Measurements from ENCODE around the gene EPB41. TPM values are rescaled to one million over a fixed set of nuclear protein-coding genes. Genes with fewer than 3 reads are reported as not detected.

EPB41 gene
- total and polyA plus RNA-seq, 2 experiments from 2014 or later, result 13.2 to 60.8 TPM

DNA sequence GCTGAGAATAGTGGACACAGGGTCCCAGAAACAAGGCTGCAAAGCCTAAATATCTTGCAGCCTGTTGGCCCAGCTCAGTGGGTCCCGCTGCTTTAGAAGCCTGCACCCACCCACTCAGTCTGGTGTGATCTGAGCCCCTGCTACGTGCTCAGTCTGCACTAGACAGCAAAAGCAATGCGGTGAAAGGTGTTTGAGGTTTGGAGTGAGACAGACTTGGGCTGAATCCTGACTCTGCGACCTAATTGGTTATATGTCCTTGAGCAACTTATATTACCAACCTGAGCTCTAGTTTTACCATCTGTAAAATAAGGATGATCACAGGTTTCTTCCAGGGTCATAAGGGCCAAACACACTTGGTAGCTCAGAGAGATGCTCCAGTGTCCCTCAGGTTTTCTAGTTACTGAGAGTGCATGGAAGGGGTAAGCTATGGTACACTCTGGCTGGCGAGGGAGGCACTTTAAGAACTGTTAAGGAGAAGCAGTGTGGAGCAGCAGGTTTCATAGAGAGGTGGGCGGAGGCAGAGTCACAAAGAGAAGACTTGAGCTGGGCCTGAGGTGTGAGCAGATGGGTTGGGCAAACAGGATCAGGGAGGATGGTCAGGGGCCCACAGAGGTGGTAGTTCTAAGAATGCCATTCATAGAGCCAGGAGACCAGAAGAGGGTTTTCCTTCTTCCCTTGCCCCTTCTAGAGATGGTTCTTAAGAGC lies 199.2 kb downstream of the EPB41 start:
- no peaks in the 10 kb centered on the region for H3K4me1 ChIP-seq (ENCODE audit: insufficient read depth)
- H3K36me3 ChIP-seq (replicated peaks; ENCODE audit: insufficient read depth, low read depth), result no peaks in the 10 kb centered on the region
- H3K27me3 ChIP-seq, result no peaks in the 10 kb centered on the region
- no peaks in the 10 kb centered on the region for H3K79me2 ChIP-seq
- H3K4me2 ChIP-seq, result no peak overlapping the region
- no peak overlapping the region for H3K27ac ChIP-seq
- WGBS (ENCODE audit: low lambda C conversion rate, missing lambda C conversion rate), result 93% methylated on average over 6 of the region's 6 CpGs
- no peaks in the 10 kb centered on the region for H3K9me3 ChIP-seq (ENCODE audit: low read depth)
- H3K9me2 ChIP-seq (replicated peaks; ENCODE audit: insufficient read depth), result no peaks in the 10 kb centered on the region
- no peak overlapping the region for H3K4me3 ChIP-seq
- TF ChIP-seq EZH2 (IDR thresholded peaks at IDR 0.05; ENCODE audit: borderline replicate concordance), result no peak
- no peak for TF ChIP-seq EZH2phosphoT487 (IDR thresholded peaks at IDR 0.05; ENCODE audit: low read depth, severe bottlenecking, unreplicated experiment)
- TF ChIP-seq, protein P1, sequence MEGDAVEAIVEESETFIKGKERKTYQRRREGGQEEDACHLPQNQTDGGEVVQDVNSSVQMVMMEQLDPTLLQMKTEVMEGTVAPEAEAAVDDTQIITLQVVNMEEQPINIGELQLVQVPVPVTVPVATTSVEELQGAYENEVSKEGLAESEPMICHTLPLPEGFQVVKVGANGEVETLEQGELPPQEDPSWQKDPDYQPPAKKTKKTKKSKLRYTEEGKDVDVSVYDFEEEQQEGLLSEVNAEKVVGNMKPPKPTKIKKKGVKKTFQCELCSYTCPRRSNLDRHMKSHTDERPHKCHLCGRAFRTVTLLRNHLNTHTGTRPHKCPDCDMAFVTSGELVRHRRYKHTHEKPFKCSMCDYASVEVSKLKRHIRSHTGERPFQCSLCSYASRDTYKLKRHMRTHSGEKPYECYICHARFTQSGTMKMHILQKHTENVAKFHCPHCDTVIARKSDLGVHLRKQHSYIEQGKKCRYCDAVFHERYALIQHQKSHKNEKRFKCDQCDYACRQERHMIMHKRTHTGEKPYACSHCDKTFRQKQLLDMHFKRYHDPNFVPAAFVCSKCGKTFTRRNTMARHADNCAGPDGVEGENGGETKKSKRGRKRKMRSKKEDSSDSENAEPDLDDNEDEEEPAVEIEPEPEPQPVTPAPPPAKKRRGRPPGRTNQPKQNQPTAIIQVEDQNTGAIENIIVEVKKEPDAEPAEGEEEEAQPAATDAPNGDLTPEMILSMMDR (IDR thresholded peaks at IDR 0.05; ENCODE audit: poor library complexity), result no peak
- H2AFZ ChIP-seq, result no peak overlapping the region
- no peaks in the 10 kb centered on the region for H4K20me1 ChIP-seq (ENCODE audit: insufficient read depth, poor library complexity, severe bottlenecking)
- no peak for DNase-seq (ENCODE audit: low spot score)

GRCh38 chr1:29114654-29115053 lies 200.3 kb downstream of the EPB41 start:
- H3K4me3 ChIP-seq, result no peak overlapping the region
- no peak overlapping the region for H3K27ac ChIP-seq
- H4K20me1 ChIP-seq (ENCODE audit: insufficient read depth, poor library complexity, severe bottlenecking), result no peaks in the 10 kb centered on the region
- H3K27me3 ChIP-seq, result no peaks in the 10 kb centered on the region
- H3K9me2 ChIP-seq (replicated peaks; ENCODE audit: insufficient read depth), result no peaks in the 10 kb centered on the region
- no peaks in the 10 kb centered on the region for H3K9me3 ChIP-seq (ENCODE audit: low read depth)
- H2AFZ ChIP-seq, result no peak overlapping the region
- no peaks in the 10 kb centered on the region for H3K79me2 ChIP-seq
- no peak for DNase-seq (ENCODE audit: low spot score)
- no peaks in the 10 kb centered on the region for H3K36me3 ChIP-seq (replicated peaks; ENCODE audit: insufficient read depth, low read depth)
- H3K4me1 ChIP-seq (ENCODE audit: insufficient read depth), result no peaks in the 10 kb centered on the region
- TF ChIP-seq, protein P1 (IDR thresholded peaks at IDR 0.05; ENCODE audit: poor library complexity), result no peak
- no peak for TF ChIP-seq EZH2phosphoT487 (IDR thresholded peaks at IDR 0.05; ENCODE audit: low read depth, severe bottlenecking, unreplicated experiment)
- TF ChIP-seq EZH2 (IDR thresholded peaks at IDR 0.05; ENCODE audit: borderline replicate concordance), result no peak
- WGBS (ENCODE audit: low lambda C conversion rate, missing lambda C conversion rate), result 68% methylated on average over 1 of the region's 1 CpG
- no peak overlapping the region for H3K4me2 ChIP-seq

DNA sequence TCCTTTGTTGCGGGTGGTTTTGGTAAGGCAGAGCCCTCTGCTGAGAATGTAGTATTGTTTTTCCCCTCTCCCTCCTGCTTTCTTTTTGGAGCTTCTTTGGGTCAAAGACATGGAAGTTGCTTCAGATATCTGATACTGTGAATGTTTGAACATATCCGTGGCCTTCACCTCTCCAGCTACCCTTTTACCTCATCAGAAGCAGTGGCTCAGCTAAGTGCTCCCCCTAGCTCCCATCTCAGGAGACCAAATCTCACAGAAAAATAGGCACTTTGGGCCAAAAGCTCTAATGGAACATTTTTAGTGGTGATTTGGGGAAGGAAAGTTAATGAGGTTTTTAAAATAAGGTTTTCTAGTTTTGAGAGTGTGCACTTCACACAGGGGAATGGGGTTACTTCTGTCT lies 203.0 kb downstream of the EPB41 start:
- H3K27ac ChIP-seq, result no peak overlapping the region
- no peak for DNase-seq (ENCODE audit: low spot score)
- no peaks in the 10 kb centered on the region for H3K36me3 ChIP-seq (replicated peaks; ENCODE audit: insufficient read depth, low read depth)
- no peak overlapping the region for H3K4me2 ChIP-seq
- WGBS (ENCODE audit: low lambda C conversion rate, missing lambda C conversion rate), result 65% methylated on average over 2 of the region's 2 CpGs
- H2AFZ ChIP-seq, result no peak overlapping the region
- H3K79me2 ChIP-seq, result peaks cover 14% of the 10 kb centered on the region
- no peaks in the 10 kb centered on the region for H3K9me3 ChIP-seq (ENCODE audit: low read depth)
- H3K4me3 ChIP-seq, result no peak overlapping the region
- no peaks in the 10 kb centered on the region for H3K9me2 ChIP-seq (replicated peaks; ENCODE audit: insufficient read depth)
- TF ChIP-seq, protein P1 (IDR thresholded peaks at IDR 0.05; ENCODE audit: poor library complexity), result peak; percentile 20
- TF ChIP-seq EZH2 (IDR thresholded peaks at IDR 0.05; ENCODE audit: borderline replicate concordance), result no peak
- TF ChIP-seq EZH2phosphoT487 (IDR thresholded peaks at IDR 0.05; ENCODE audit: low read depth, severe bottlenecking, unreplicated experiment), result no peak
- H4K20me1 ChIP-seq (ENCODE audit: insufficient read depth, poor library complexity, severe bottlenecking), result peaks cover 4% of the 10 kb centered on the region
- H3K27me3 ChIP-seq, result peaks cover 9% of the 10 kb centered on the region
- peaks cover 11% of the 10 kb centered on the region for H3K4me1 ChIP-seq (ENCODE audit: insufficient read depth)

All from hepatocyte (in vitro differentiated cells).